Measurements from ENCODE around the gene ARMS2.

- TF ChIP-seq POLR2A (IDR thresholded peaks at IDR 0.05), result no peak
- TF ChIP-seq CTCF (IDR thresholded peaks at IDR 0.05), result no peak
- no peak for TF ChIP-seq POLR2AphosphoS5 (IDR thresholded peaks at IDR 0.05; ENCODE audit: insufficient read depth in 1 of 2, low read depth in 1 of 2)
Observed at GRCh38 chr10:122476333-122476695, 21.9 kb downstream of the ARMS2 start.

Data from vagina (tissue), 2 donors.